ENCODE measurements around the gene PLCL1. TPM values are rescaled to one million over a fixed set of nuclear protein-coding genes. Genes with fewer than 3 reads are reported as not detected.

The PLCL1 gene
- polyA plus RNA-seq, 1 experiment, result 0.09 TPM

DNA sequence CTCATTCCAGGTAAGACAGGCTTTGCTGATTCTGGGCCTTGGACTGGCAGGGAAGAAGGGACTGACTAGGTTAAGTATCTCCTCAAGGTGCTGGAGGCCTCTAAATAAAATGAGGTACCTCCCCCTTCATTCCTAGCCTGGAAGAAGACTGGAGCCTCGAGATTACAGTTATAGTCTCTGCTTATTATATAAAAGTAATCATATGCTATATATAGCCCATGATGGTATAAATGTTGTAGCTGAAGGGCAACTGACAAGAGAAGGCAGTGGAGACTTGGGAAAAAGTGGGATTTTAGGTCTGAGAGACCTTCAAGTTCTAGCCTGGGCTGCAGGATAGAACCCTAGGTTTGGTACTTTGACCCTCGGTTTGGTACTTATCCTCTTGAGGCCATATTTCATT, 248.3 kb downstream of the PLCL1 start:
- POLR2A ChIA-PET, result no interaction called here
- no peak for DNase-seq (ENCODE audit: low read depth)
- no peaks in the 10 kb centered on the region for H3K27me3 ChIP-seq (ENCODE audit: control insufficient read depth, insufficient read depth, low read length)
- no peaks in the 10 kb centered on the region for H3K36me3 ChIP-seq (ENCODE audit: control insufficient read depth, insufficient read depth, low read length)
- CTCF ChIA-PET, result interaction anchor here (1.2 to 1.8 kb wide), 3 partner anchors 11 to 248 kb away, joined by 3 to 6 read pairs (median 3); partner anchors contain the start of gene PLCL1
- no peak overlapping the region for H3K4me3 ChIP-seq (ENCODE audit: low read depth, low read length)
- TF ChIP-seq, protein P1, sequence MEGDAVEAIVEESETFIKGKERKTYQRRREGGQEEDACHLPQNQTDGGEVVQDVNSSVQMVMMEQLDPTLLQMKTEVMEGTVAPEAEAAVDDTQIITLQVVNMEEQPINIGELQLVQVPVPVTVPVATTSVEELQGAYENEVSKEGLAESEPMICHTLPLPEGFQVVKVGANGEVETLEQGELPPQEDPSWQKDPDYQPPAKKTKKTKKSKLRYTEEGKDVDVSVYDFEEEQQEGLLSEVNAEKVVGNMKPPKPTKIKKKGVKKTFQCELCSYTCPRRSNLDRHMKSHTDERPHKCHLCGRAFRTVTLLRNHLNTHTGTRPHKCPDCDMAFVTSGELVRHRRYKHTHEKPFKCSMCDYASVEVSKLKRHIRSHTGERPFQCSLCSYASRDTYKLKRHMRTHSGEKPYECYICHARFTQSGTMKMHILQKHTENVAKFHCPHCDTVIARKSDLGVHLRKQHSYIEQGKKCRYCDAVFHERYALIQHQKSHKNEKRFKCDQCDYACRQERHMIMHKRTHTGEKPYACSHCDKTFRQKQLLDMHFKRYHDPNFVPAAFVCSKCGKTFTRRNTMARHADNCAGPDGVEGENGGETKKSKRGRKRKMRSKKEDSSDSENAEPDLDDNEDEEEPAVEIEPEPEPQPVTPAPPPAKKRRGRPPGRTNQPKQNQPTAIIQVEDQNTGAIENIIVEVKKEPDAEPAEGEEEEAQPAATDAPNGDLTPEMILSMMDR (IDR thresholded peaks at IDR 0.05; ENCODE audit: insufficient read depth, low read depth, low read length), result no peak

DNA sequence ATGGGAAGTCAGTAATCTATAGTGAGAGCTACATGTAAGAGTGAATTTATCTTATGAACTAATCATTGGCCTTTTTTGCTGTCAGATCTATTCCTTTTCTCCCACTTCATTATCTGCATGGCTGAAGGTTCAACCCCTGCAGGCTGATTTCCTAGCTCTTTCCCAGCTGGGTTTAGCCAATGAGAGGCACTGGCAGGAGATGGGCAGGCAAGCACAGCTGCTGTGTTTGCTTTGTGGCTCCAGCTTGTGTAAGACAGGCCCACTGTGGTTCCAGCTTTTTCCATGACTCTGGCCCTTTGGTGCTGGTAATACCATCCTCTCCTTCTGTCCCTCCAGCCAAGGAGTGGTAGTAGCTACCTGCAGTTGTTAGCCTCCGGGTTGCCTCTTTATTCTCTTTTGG, 248.8 kb downstream of the PLCL1 start:
- CTCF ChIA-PET, result interaction anchor here (0.8 to 1.8 kb wide), 4 partner anchors 11 to 249 kb away, joined by 3 to 6 read pairs (median 3); partner anchors contain the start of gene PLCL1
- H3K27me3 ChIP-seq (ENCODE audit: control insufficient read depth, insufficient read depth, low read length), result no peaks in the 10 kb centered on the region
- DNase-seq (ENCODE audit: low read depth), result no peak
- POLR2A ChIA-PET, result no interaction called here
- TF ChIP-seq, protein P1 (IDR thresholded peaks at IDR 0.05; ENCODE audit: insufficient read depth, low read depth, low read length), result no peak
- no peak overlapping the region for H3K4me3 ChIP-seq (ENCODE audit: low read depth, low read length)
- H3K36me3 ChIP-seq (ENCODE audit: control insufficient read depth, insufficient read depth, low read length), result no peaks in the 10 kb centered on the region

DNA sequence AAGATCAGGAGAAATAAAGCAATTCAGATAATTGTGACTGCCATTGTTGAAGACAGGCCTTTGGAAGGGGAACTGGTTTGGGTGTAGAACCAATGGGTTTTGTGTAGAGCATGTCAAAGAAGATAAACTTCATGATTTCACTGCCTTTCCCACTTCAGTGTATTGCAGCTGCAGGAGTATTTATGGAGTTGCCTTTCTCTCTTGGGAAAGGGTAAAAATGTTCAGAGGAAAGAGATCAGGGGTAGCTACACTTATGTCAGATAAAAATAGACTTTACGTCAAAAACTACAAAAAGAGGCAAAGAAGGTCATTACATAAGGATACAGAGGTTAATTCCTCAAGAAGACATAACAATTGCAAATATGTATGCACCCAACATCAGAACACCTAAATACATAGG, 249.4 kb downstream of the PLCL1 start:
- no peak for DNase-seq (ENCODE audit: low read depth)
- H3K36me3 ChIP-seq (ENCODE audit: control insufficient read depth, insufficient read depth, low read length), result no peaks in the 10 kb centered on the region
- no peaks in the 10 kb centered on the region for H3K27me3 ChIP-seq (ENCODE audit: control insufficient read depth, insufficient read depth, low read length)
- TF ChIP-seq, protein P1 (IDR thresholded peaks at IDR 0.05; ENCODE audit: insufficient read depth, low read depth, low read length), result no peak
- H3K4me3 ChIP-seq (ENCODE audit: low read depth, low read length), result no peak overlapping the region
- CTCF ChIA-PET, result interaction anchor here (0.6 to 1.8 kb wide), 4 partner anchors 10 to 249 kb away, joined by 3 to 6 read pairs (median 3); partner anchors contain the start of gene PLCL1
- POLR2A ChIA-PET, result no interaction called here

DNA sequence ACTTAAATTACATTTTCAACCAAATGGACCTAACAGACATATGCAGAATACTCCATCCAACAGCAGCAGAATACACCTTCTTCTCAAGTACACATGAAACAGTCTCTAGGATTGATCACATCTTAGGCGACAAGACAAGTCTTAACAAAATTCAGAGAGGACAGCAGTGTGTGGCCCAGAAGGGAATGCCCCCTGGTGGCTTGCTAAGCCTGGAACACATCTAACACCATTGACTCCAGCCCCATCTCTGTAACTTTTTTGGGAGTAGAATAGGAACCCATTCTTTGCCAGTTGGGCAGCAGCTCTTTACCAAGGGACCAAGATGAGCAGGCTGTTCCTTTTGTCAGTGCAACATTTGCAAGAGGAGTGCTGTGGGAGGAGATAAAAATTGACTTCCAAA, 249.9 kb downstream of the PLCL1 start:
- Histone ChIP-seq H3K4me3 (ENCODE audit: low read depth, low read length) (no peak overlapping the region), H3K36me3 (ENCODE audit: control insufficient read depth, insufficient read depth, low read length) (no peaks in the 10 kb centered on the region), H3K27me3 (ENCODE audit: control insufficient read depth, insufficient read depth, low read length) (no peaks in the 10 kb centered on the region)
- TF ChIP-seq, protein P1 (IDR thresholded peaks at IDR 0.05; ENCODE audit: insufficient read depth, low read depth, low read length), result peak; percentile 74
- ChIA-PET CTCF (interaction anchor here (0.6 to 1.2 kb wide), 4 partner anchors 85 to 253 kb away, joined by 3 to 4 read pairs (median 4); no protein-coding TSS in a partner anchor), POLR2A (no interaction called here)
- DNase-seq (ENCODE audit: low read depth), result no peak

DNA sequence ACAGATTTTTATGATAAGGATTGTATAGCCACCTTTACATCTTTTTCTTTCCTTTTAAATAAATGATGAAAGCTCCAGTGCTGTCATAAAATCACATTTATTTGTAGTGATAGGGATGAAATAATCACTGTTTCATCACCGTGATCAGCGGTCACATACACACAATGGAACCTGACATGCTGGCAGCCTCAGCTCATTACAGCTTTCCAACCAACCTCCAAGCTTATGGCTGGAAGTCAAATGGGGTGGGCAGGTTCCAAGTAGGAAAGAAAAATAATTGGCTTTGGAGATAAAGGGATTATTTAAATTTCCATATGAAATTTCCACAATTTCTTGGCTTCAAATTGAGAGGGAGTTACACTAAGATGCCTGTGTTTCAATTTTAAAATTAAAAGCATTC, 251.3 kb downstream of the PLCL1 start:
- no peak for DNase-seq (ENCODE audit: low read depth)
- no peaks in the 10 kb centered on the region for H3K36me3 ChIP-seq (ENCODE audit: control insufficient read depth, insufficient read depth, low read length)
- no peaks in the 10 kb centered on the region for H3K27me3 ChIP-seq (ENCODE audit: control insufficient read depth, insufficient read depth, low read length)
- ChIA-PET CTCF (no interaction called here), POLR2A (no interaction called here)
- TF ChIP-seq, protein P1 (IDR thresholded peaks at IDR 0.05; ENCODE audit: insufficient read depth, low read depth, low read length), result no peak
- no peak overlapping the region for H3K4me3 ChIP-seq (ENCODE audit: low read depth, low read length)
